Measurements from ENCODE around the gene MSMB. TPM values are rescaled to one million over a fixed set of nuclear protein-coding genes. Genes with fewer than 3 reads are reported as not detected.

The MSMB gene
- total RNA-seq, 4 donors from 2014 or later = not detected

GRCh38 chr10:46019177-46019528 is 26.9 kb downstream of the MSMB start:
- Histone ChIP-seq H3K27me3 (no peaks in the 10 kb centered on the region), H3K4me1 (peaks cover 0 to 90% (median 34%) of the 10 kb centered on the region in 4 donors), H3K4me3 (peak overlapping the region in 1 of 4 donors; percentile 16), H3K36me3 (peaks cover 0 to 19% (median 2%) of the 10 kb centered on the region in 3 donors), H3K27ac (peak overlapping the region in 2 of 4 donors; percentile 18 to 33), H3K9me3 (no peaks in the 10 kb centered on the region)
- TF ChIP-seq POLR2A (IDR thresholded peaks at IDR 0.05) (no peak), EP300 (IDR thresholded peaks at IDR 0.05) (no peak), CTCF (IDR thresholded peaks at IDR 0.05) (no peak)
- WGBS, 2 donors = 82 to 83% methylated on average over 3 of the region's 3 CpGs
- no peak for DNase-seq (ENCODE audit: low spot score in 2 of 2)

DNA sequence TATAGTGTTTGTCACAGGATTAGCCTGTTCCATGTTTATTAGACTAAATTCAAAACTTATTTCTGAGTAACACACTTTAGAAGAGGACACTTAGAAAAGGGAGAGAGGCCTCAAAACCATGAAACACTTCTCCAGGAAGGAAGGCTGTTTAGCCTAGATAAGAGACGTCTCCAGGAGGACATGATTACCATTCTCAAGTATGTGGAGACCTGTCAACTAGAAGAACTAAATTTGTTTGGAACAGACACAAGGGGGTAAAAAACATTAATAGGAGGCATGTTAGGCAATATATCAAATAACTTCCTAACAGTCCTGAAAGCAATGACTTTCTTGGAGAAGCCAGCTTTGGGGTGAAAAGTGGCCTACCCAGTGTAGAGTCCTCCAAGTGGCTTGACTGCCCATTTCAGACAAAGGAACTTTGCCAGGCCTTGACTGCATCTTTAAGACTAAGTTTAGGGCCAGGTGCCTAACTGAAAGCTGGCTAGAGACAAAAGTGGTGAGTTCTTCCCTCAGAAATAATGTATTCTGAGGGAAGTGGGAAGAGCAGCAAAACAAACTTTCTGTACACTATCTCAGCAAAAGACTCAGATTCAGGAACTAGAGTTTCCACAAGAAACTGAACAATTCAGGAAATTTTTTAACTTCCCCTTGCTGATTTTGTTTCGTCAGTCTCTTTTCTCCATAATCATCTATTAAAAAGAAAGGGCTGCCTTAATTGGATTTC is 27.5 kb downstream of the MSMB start:
- Histone ChIP-seq H3K27ac (peak overlapping the region in 1 of 4 donors; percentile 33), H3K36me3 (peaks cover 0 to 23% (median 6%) of the 10 kb centered on the region in 3 donors), H3K9me3 (no peaks in the 10 kb centered on the region), H3K4me1 (peaks cover 0 to 85% (median 30%) of the 10 kb centered on the region in 4 donors), H3K4me3 (peak overlapping the region in 1 of 4 donors; percentile 16), H3K27me3 (no peaks in the 10 kb centered on the region)
- DNase-seq (ENCODE audit: low spot score in 2 of 2) = no peak
- 59 to 65% methylated on average over 2 of the region's 2 CpGs for WGBS, 2 donors
- TF ChIP-seq CTCF (IDR thresholded peaks at IDR 0.05) = no peak
- TF ChIP-seq POLR2A (IDR thresholded peaks at IDR 0.05) = no peak
- TF ChIP-seq EP300 (IDR thresholded peaks at IDR 0.05) = peak in 1 of 2 donors; percentile 44

DNA sequence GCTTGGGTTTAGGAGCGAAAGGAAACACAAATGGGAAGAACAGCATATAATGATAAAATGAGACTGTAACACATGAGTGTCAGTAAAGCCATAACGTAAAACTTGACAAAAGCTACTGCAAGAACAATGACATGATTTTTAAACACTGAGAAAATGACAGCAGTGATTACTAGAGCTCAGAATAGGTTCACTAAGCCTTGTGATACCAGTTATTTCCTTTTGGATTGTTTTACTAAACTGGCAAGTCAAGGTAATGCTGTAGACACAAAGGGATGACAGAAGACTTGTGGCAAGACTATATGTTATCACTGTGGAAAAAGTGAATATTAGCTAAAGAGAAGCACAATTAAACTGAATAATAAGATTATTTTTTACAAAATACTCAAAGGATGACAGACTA is 28.3 kb downstream of the MSMB start:
- WGBS, 2 donors = 75 to 79% methylated on average over 2 of the region's 2 CpGs
- H3K27ac ChIP-seq = peak overlapping the region in 1 of 4 donors; percentile 21
- peaks cover 0 to 31% (median 6%) of the 10 kb centered on the region in 3 donors for H3K36me3 ChIP-seq
- peaks cover 0 to 78% (median 28%) of the 10 kb centered on the region in 4 donors for H3K4me1 ChIP-seq
- no peaks in the 10 kb centered on the region for H3K27me3 ChIP-seq
- no peak for DNase-seq (ENCODE audit: low spot score in 2 of 2)
- TF ChIP-seq EP300 (IDR thresholded peaks at IDR 0.05) (no peak), POLR2A (IDR thresholded peaks at IDR 0.05) (no peak)
- H3K9me3 ChIP-seq = no peaks in the 10 kb centered on the region
- no peak overlapping the region for H3K4me3 ChIP-seq

DNA sequence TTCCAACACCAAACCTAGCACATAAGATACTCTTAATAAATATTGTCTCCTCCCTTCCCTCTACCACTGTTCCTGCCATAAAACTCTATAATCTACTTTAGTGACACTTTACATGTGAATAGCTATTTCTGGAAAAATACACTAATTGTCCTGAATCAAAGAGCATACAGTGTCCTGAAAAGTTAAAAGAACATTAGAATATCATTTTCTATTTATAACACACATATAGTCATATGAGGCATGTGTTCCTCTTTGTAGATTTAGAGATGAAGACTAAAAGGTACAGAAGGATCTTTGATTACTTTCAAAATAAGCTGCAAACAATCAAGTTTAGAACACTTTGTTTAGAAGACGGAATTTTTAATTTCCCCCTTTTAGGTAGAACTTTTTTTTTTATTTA is 29.3 kb downstream of the MSMB start:
- WGBS, 2 donors = 79 to 88% methylated on average over 1 of the region's 1 CpG
- DNase-seq (ENCODE audit: low spot score in 2 of 2) = no peak
- TF ChIP-seq EP300 (IDR thresholded peaks at IDR 0.05) = no peak
- TF ChIP-seq CTCF (IDR thresholded peaks at IDR 0.05) = no peak
- no peak for TF ChIP-seq POLR2A (IDR thresholded peaks at IDR 0.05)
- Histone ChIP-seq H3K9me3 (no peaks in the 10 kb centered on the region), H3K27me3 (no peaks in the 10 kb centered on the region), H3K27ac (no peak overlapping the region), H3K4me1 (peaks cover 0 to 69% (median 26%) of the 10 kb centered on the region in 4 donors), H3K36me3 (peaks cover 0 to 41% (median 6%) of the 10 kb centered on the region in 3 donors), H3K4me3 (no peak overlapping the region)

GRCh38 chr10:46016190-46016589 is 29.9 kb downstream of the MSMB start:
- Histone ChIP-seq H3K4me3 (no peak overlapping the region), H3K36me3 (peaks cover 0 to 47% (median 6%) of the 10 kb centered on the region in 3 donors), H3K9me3 (no peaks in the 10 kb centered on the region), H3K4me1 (peaks cover 0 to 63% (median 23%) of the 10 kb centered on the region in 4 donors), H3K27ac (no peak overlapping the region), H3K27me3 (no peaks in the 10 kb centered on the region)
- 95 to 97% methylated on average over 5 of the region's 5 CpGs for WGBS, 2 donors
- TF ChIP-seq POLR2A (IDR thresholded peaks at IDR 0.05) = no peak
- TF ChIP-seq EP300 (IDR thresholded peaks at IDR 0.05) = no peak
- no peak for TF ChIP-seq CTCF (IDR thresholded peaks at IDR 0.05)
- no peak for DNase-seq (ENCODE audit: low spot score in 2 of 2)
